DND-41 (cell line): ENCODE results near the gene C9orf153.

Experiments used
- ATAC-seq: fragments of 200-7000 bp; cut with Tn5 transposase; 3 replicates; pipeline ENCODE4 v1.9.1; 2021; ENCODE audit warnings: low read depth; ENCODE audit not compliant: insufficient read depth
- DNase-seq: peaks from one replicate; pipeline ENCODE4 v3.0.0-alpha.2; 2020
- H2AFZ ChIP-seq: 2 replicates; pipeline ENCODE4 v1.6.0; 2012; ENCODE audit warnings: low read depth, low read length
- H3K27ac ChIP-seq: 2 replicates; pipeline ENCODE4 v1.5.1; 2012; ENCODE audit warnings: low read length, inconsistent platforms
- H3K27me3 ChIP-seq: fragments of 200-600 bp; sonication (generic); 2 replicates; pipeline ENCODE4 v1.6.0; 2012; ENCODE audit warnings: low read length, mild to moderate bottlenecking, inconsistent platforms; ENCODE audit not compliant: insufficient read depth, poor library complexity
- H3K36me3 ChIP-seq: 2 replicates; pipeline ENCODE4 v1.5.1; 2012; ENCODE audit warnings: low read length, inconsistent platforms; ENCODE audit not compliant: insufficient read depth
- H3K4me1 ChIP-seq: 2 replicates; pipeline ENCODE4 v1.5.1; 2012; ENCODE audit warnings: mild to moderate bottlenecking, low read length; ENCODE audit not compliant: insufficient read depth
- H3K4me2 ChIP-seq: 2 replicates; pipeline ENCODE4 v1.6.0; 2012; ENCODE audit warnings: mild to moderate bottlenecking, moderate library complexity, low read length, inconsistent platforms; ENCODE audit not compliant: insufficient read depth
- H3K4me3 ChIP-seq, 2 experiments: fragments of 200-600 bp in 1 of 2; shearing (Covaris generic) in 1 of 2; 2 replicates each; pipeline ENCODE4 v1.5.1; 2012 to 2016; ENCODE audit warnings: inconsistent platforms in 2 of 2, low read length in 2 of 2, mild to moderate bottlenecking in 2 of 2, low read depth in 1 of 2, moderate library complexity in 1 of 2
- H3K79me2 ChIP-seq: 2 replicates; pipeline ENCODE4 v1.6.0; 2012; ENCODE audit warnings: low read length, inconsistent platforms; ENCODE audit not compliant: insufficient read depth
- H3K9ac ChIP-seq: 2 replicates; pipeline ENCODE4 v1.6.0; 2012; ENCODE audit warnings: low read depth, mild to moderate bottlenecking, inconsistent platforms, low read length, moderate library complexity
- H3K9me3 ChIP-seq: 2 replicates; pipeline ENCODE4 v1.5.1; 2012; ENCODE audit warnings: low read length, moderate library complexity, mild to moderate bottlenecking, inconsistent platforms; ENCODE audit not compliant: insufficient read depth, severe bottlenecking
- H4K20me1 ChIP-seq: 2 replicates; pipeline ENCODE4 v1.6.0; 2012; ENCODE audit warnings: low read length; ENCODE audit not compliant: insufficient read depth
- EZH2 ChIP-seq: IDR thresholded peaks from 3 replicates; pipeline ENCODE4 v1.6.1; 2012; ENCODE audit warnings: borderline replicate concordance, low read depth, mild to moderate bottlenecking, moderate library complexity, low read length, inconsistent platforms; ENCODE audit not compliant: severe bottlenecking
- TF ChIP-seq, protein P1 (sequence below): IDR thresholded peaks from 2 replicates; pipeline ENCODE4 v1.5.1; 2012; ENCODE audit warnings: borderline replicate concordance, low read length, moderate library complexity, mild to moderate bottlenecking; ENCODE audit not compliant: poor library complexity, severe bottlenecking; ENCODE audit errors: extremely low read depth

Gene C9orf153

DNA sequence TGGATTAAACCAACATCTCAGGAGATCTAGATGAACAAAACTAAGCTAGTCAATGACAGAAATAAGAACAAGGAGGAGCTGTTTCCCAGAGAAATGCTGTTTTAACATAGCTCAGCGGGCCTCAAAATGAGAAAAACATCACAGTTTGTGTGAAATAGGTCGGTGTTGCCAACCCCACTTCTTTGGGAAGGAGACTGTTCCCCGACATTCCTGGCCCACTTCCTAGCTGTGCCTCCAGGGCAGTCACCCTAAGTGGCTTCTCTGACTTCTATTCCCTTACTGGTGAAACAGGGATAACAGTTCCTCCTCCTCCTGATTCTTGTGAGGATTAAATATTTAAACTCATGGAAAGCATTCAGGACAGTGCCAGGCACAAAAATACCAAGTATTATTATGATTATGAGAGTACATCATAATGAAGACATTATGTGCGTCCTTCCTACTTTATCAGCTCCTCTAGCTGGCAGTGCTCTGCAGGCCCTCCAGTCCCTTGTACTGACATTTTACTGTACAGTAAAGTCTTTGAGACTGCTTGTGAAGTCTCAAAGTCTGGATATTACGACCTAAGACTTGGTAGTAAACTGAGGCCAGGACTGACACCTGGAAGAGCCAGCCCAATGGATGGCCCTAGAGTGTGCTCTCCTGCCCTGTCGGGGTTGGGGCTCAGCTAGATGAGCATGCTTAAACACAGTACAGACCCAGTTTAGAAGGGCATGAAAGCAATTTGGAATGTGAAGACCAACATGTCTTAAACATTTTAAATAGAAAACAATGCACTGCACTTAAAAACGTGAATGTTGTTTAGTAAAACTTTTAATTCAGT, 15.6 kb upstream of the C9orf153 start:
- DNase-seq (no peak), ATAC-seq (no peak)
- peaks cover 37% of the 10 kb centered on the region for H3K36me3 ChIP-seq
- H3K79me2 ChIP-seq, result peaks cover 52% of the 10 kb centered on the region
- H4K20me1 ChIP-seq, result peaks cover 8% of the 10 kb centered on the region; the same call in 1 of the 2 replicates
- no peak overlapping the region for H3K4me2 ChIP-seq
- H3K4me1 ChIP-seq, result peaks cover 8% of the 10 kb centered on the region; the same call in 1 of the 2 replicates
- TF ChIP-seq, protein P1, sequence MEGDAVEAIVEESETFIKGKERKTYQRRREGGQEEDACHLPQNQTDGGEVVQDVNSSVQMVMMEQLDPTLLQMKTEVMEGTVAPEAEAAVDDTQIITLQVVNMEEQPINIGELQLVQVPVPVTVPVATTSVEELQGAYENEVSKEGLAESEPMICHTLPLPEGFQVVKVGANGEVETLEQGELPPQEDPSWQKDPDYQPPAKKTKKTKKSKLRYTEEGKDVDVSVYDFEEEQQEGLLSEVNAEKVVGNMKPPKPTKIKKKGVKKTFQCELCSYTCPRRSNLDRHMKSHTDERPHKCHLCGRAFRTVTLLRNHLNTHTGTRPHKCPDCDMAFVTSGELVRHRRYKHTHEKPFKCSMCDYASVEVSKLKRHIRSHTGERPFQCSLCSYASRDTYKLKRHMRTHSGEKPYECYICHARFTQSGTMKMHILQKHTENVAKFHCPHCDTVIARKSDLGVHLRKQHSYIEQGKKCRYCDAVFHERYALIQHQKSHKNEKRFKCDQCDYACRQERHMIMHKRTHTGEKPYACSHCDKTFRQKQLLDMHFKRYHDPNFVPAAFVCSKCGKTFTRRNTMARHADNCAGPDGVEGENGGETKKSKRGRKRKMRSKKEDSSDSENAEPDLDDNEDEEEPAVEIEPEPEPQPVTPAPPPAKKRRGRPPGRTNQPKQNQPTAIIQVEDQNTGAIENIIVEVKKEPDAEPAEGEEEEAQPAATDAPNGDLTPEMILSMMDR, result no peak
- TF ChIP-seq EZH2, result no peak
- H2AFZ ChIP-seq, result no peak overlapping the region
- no peak overlapping the region for H3K4me3 ChIP-seq
- H3K27ac ChIP-seq, result no peak overlapping the region
- H3K9me3 ChIP-seq, result no peaks in the 10 kb centered on the region
- no peaks in the 10 kb centered on the region for H3K27me3 ChIP-seq
- H3K9ac ChIP-seq, result no peak overlapping the region

DNA sequence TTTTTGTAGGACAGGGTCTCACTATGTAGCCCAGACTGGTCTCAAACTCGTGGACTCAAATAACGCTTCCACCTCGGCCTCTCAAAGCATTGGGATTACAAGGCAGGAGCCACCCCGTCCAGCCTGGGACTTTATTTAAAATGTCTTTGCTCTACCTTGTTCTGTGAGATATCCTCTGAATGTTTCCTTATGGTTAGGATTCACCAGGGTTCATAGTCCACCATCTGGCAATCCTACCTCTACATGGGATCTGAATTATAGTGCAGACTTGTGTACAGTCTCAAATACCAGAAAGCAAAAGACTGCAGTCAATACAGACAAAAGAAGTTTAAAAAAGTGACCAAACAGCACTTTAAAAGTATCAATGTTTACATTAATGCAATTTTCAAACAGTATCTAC, 12.8 kb upstream of the C9orf153 start:
- no peak for ATAC-seq
- Histone ChIP-seq H3K27me3 (no peaks in the 10 kb centered on the region), H2AFZ (no peak overlapping the region), H3K9me3 (no peaks in the 10 kb centered on the region), H3K27ac (no peak overlapping the region), H3K4me1 (no peaks in the 10 kb centered on the region), H3K36me3 (peaks cover 30% of the 10 kb centered on the region), H3K79me2 (peaks cover 28% of the 10 kb centered on the region), H3K4me2 (no peak overlapping the region), H3K9ac (no peak overlapping the region), H3K4me3 (no peak overlapping the region), H4K20me1 (peaks cover 3% of the 10 kb centered on the region; the same call in 1 of the 2 replicates)
- TF ChIP-seq, protein P1, result no peak
- TF ChIP-seq EZH2, result no peak
- DNase-seq, result no peak

- no peak overlapping the region for H3K4me3 ChIP-seq
- no peak overlapping the region for H3K9ac ChIP-seq
- H3K4me1 ChIP-seq, result no peaks in the 10 kb centered on the region
- H2AFZ ChIP-seq, result no peak overlapping the region
- H3K36me3 ChIP-seq, result peaks cover 20% of the 10 kb centered on the region
- ATAC-seq (no peak), DNase-seq (no peak)
- peaks cover 4% of the 10 kb centered on the region for H4K20me1 ChIP-seq
- H3K27me3 ChIP-seq, result no peaks in the 10 kb centered on the region
- no peak overlapping the region for H3K27ac ChIP-seq
- peaks cover 6% of the 10 kb centered on the region; the same call in 1 of the 2 replicates for H3K79me2 ChIP-seq
- H3K4me2 ChIP-seq, result no peak overlapping the region
- TF ChIP-seq, protein P1, result no peak
- no peak for TF ChIP-seq EZH2
- H3K9me3 ChIP-seq, result no peaks in the 10 kb centered on the region
Measured at GRCh38 chr9:86263876-86264275, 4.4 kb upstream of the C9orf153 start.
